Muscle layer of duodenum (tissue), 2 donors: ENCODE results near the gene ADGRE3.

Experiments used
- H3K27ac ChIP-seq: one replicate; pipeline ENCODE4 v1.7.0; 2013; ENCODE audit warnings: mild to moderate bottlenecking, low read length
- H3K27me3 ChIP-seq: one replicate; pipeline ENCODE4 v1.7.0; 2013; ENCODE audit warnings: low read depth, mild to moderate bottlenecking, control low read depth, low read length
- H3K36me3 ChIP-seq, 2 donors: one replicate each; pipeline ENCODE4 v1.7.0; 2013; ENCODE audit warnings: low read length in 2 of 2, control low read depth in 1 of 2, mild to moderate bottlenecking in 1 of 2; ENCODE audit not compliant: insufficient read depth in 2 of 2, control insufficient read depth in 1 of 2
- H3K4me1 ChIP-seq, 2 donors: one replicate each; pipeline ENCODE4 v1.7.0; 2013; ENCODE audit warnings: low read length in 2 of 2, mild to moderate bottlenecking in 2 of 2, control low read depth in 1 of 2, moderate library complexity in 1 of 2; ENCODE audit not compliant: insufficient read depth in 2 of 2, control insufficient read depth in 1 of 2
- H3K4me3 ChIP-seq, 2 donors: one replicate each; pipeline ENCODE4 v1.7.0; 2013; ENCODE audit warnings: low read length in 2 of 2, low read depth in 1 of 2, mild to moderate bottlenecking in 1 of 2
- H3K9me3 ChIP-seq, 2 donors: one replicate each; pipeline ENCODE4 v1.7.0; 2013; ENCODE audit warnings: low read length in 2 of 2, control low read depth in 1 of 2, mild to moderate bottlenecking in 1 of 2; ENCODE audit not compliant: control insufficient read depth in 1 of 2
- donor health status: healthy.

The ADGRE3 gene

DNA sequence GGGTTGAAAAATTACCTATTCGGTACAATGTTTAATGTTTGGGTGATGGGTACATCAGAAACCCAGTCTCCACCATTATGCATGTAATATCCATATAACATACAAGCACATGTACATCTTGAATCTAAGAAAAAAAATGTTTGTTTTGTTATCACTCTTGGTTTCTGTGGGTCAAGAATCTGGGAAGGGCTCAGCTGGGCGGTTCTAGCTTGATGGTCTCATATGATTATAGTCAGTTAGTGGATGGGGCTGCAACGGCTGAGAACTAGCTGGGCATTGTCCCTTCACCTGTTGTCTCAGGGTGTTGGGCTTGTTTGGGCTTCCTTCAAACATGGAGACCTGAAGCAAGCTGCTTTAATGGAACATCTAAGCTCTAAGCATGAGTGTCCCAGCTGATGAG lies 4.7 kb downstream of the ADGRE3 start:
- Histone ChIP-seq H3K4me1 (no peaks in the 10 kb centered on the region), H3K9me3 (peaks cover 0 to 10% of the 10 kb centered on the region in 2 donors), H3K27ac (no peak overlapping the region), H3K36me3 (no peaks in the 10 kb centered on the region), H3K27me3 (no peaks in the 10 kb centered on the region), H3K4me3 (no peak overlapping the region)

- Histone ChIP-seq H3K27me3 (no peaks in the 10 kb centered on the region), H3K9me3 (no peaks in the 10 kb centered on the region), H3K4me1 (no peaks in the 10 kb centered on the region), H3K27ac (no peak overlapping the region), H3K4me3 (no peak overlapping the region), H3K36me3 (no peaks in the 10 kb centered on the region)
Observed at GRCh38 chr19:14661372-14661924, 13.2 kb downstream of the ADGRE3 start.

DNA sequence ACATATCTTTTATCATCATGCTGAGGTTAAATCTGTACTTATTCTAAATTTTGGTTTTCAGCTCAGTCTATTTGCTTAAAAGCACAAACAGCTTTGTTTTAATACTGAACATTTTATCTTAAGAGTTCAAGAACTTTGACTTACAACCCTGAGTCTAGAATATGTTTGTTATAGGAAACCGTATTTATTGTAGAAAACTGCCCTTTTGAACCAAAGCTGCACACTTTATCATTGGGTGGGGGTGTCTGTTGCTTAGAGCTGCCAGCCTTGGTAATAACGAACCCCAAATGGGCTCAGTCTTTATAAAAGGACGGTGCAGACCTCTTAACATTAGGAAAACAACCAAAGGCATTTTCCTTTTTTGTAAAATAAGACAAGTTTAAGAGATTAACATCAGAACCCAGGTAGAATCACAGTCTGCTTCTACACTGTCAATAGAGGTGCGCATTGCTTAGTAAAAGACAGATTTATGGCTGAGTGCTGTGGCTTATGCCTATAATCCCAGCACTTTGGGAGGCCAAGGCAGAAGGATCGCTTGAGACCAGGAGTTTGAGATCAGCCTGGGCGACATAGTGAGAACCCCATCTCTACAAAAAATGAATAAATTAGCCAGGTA lies 14.7 kb downstream of the ADGRE3 start:
- Histone ChIP-seq H3K4me3 (no peak overlapping the region), H3K36me3 (no peaks in the 10 kb centered on the region), H3K9me3 (no peaks in the 10 kb centered on the region), H3K27me3 (no peaks in the 10 kb centered on the region), H3K27ac (no peak overlapping the region), H3K4me1 (no peaks in the 10 kb centered on the region)

- Histone ChIP-seq H3K27me3 (no peaks in the 10 kb centered on the region), H3K4me1 (no peaks in the 10 kb centered on the region), H3K9me3 (no peaks in the 10 kb centered on the region), H3K4me3 (no peak overlapping the region), H3K36me3 (no peaks in the 10 kb centered on the region), H3K27ac (no peak overlapping the region)
Observed at GRCh38 chr19:14655726-14656125, 18.9 kb downstream of the ADGRE3 start.

- Histone ChIP-seq H3K27me3 (no peaks in the 10 kb centered on the region), H3K4me1 (no peaks in the 10 kb centered on the region), H3K4me3 (no peak overlapping the region), H3K9me3 (no peaks in the 10 kb centered on the region), H3K27ac (no peak overlapping the region), H3K36me3 (no peaks in the 10 kb centered on the region)
Observed at GRCh38 chr19:14654786-14655560, 19.7 kb downstream of the ADGRE3 start.

- H3K4me3 ChIP-seq = no peak overlapping the region
- H3K36me3 ChIP-seq = no peaks in the 10 kb centered on the region
- H3K27me3 ChIP-seq = no peaks in the 10 kb centered on the region
- no peak overlapping the region for H3K27ac ChIP-seq
- no peaks in the 10 kb centered on the region for H3K9me3 ChIP-seq
- no peaks in the 10 kb centered on the region for H3K4me1 ChIP-seq
Observed at GRCh38 chr19:14650161-14650560, 24.5 kb downstream of the ADGRE3 start.

GRCh38 chr19:14649020-14649419 lies 25.6 kb downstream of the ADGRE3 start:
- Histone ChIP-seq H3K4me3 (no peak overlapping the region), H3K36me3 (no peaks in the 10 kb centered on the region), H3K9me3 (no peaks in the 10 kb centered on the region), H3K27me3 (no peaks in the 10 kb centered on the region), H3K27ac (no peak overlapping the region), H3K4me1 (no peaks in the 10 kb centered on the region)

DNA sequence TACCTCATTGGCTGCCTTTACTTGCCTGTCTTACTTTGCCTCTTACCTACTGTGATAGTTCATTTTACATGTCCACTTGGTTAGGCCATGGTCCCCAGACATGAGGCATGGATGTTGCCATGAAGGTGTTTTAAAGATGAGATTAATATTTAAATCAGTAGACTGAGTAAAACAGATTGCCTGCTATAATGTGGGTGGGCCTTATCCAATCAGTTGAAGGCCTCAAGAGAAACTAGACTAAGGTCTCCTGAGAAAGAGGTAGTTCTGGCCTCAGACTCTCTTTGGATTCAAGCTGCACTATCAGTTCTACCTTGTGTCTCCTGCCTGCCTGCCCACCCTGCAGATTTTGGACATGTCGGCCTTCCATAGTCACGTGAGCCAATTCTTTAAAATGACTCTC lies 26.1 kb downstream of the ADGRE3 start:
- no peak overlapping the region for H3K4me3 ChIP-seq
- H3K9me3 ChIP-seq = no peaks in the 10 kb centered on the region
- H3K27me3 ChIP-seq = no peaks in the 10 kb centered on the region
- H3K4me1 ChIP-seq = no peaks in the 10 kb centered on the region
- no peak overlapping the region for H3K27ac ChIP-seq
- H3K36me3 ChIP-seq = no peaks in the 10 kb centered on the region

GRCh38 chr19:14639536-14640277 lies 34.9 kb downstream of the ADGRE3 start:
- H3K9me3 ChIP-seq = peaks cover 0 to 11% of the 10 kb centered on the region in 2 donors
- H3K27me3 ChIP-seq = no peaks in the 10 kb centered on the region
- H3K4me3 ChIP-seq = no peak overlapping the region
- H3K36me3 ChIP-seq = no peaks in the 10 kb centered on the region
- H3K4me1 ChIP-seq = no peaks in the 10 kb centered on the region
- H3K27ac ChIP-seq = no peak overlapping the region

- H3K9me3 ChIP-seq = peaks cover 0 to 9% of the 10 kb centered on the region in 2 donors
- H3K27me3 ChIP-seq = no peaks in the 10 kb centered on the region
- H3K27ac ChIP-seq = no peak overlapping the region
- no peaks in the 10 kb centered on the region for H3K4me1 ChIP-seq
- no peaks in the 10 kb centered on the region for H3K36me3 ChIP-seq
- H3K4me3 ChIP-seq = no peak overlapping the region
Observed at GRCh38 chr19:14632286-14632685, 42.4 kb downstream of the ADGRE3 start.

- Histone ChIP-seq H3K9me3 (peaks cover 0 to 6% of the 10 kb centered on the region in 2 donors), H3K4me1 (no peaks in the 10 kb centered on the region), H3K27ac (no peak overlapping the region), H3K27me3 (no peaks in the 10 kb centered on the region), H3K4me3 (no peak overlapping the region), H3K36me3 (no peaks in the 10 kb centered on the region)
Observed at GRCh38 chr19:14629557-14629956, 45.1 kb downstream of the ADGRE3 start.
